Lower lobe of right lung (tissue), 2 donors: ENCODE data around the gene NDRG3. TPM values are rescaled to one million over a fixed set of nuclear protein-coding genes. Genes with fewer than 3 reads are reported as not detected.

ENCODE experiments used
- ATAC-seq, 2 donors: fragments of 200-7000 bp; cut with Tn5 transposase; one replicate each; pipeline ENCODE4 v1.9.1; 2020 to 2022; ENCODE audit warnings: mild to moderate bottlenecking in 2 of 2, moderate library complexity in 2 of 2
- DNase-seq: peaks from one replicate; pipeline ENCODE4 v3.0.0-alpha.2; 2020
- H3K27ac ChIP-seq: fragments of 200-600 bp; one replicate; pipeline ENCODE4 v1.8.0; 2022
- H3K27me3 ChIP-seq: fragments of 200-600 bp; one replicate; pipeline ENCODE4 v1.8.0; 2022; ENCODE audit warnings: low read depth
- H3K36me3 ChIP-seq: fragments of 200-600 bp; one replicate; pipeline ENCODE4 v1.8.0; 2022; ENCODE audit warnings: mild to moderate bottlenecking
- H3K4me1 ChIP-seq: fragments of 200-600 bp; one replicate; pipeline ENCODE4 v1.8.0; 2022
- H3K4me3 ChIP-seq: fragments of 200-600 bp; one replicate; pipeline ENCODE4 v1.8.0; 2022; ENCODE audit warnings: mild to moderate bottlenecking
- H3K9me3 ChIP-seq: fragments of 200-600 bp; one replicate; pipeline ENCODE4 v1.8.0; 2022
- CTCF ChIP-seq: fragments of 200-600 bp; IDR thresholded peaks from one replicate; pipeline ENCODE4 v1.8.0; 2022; ENCODE audit warnings: antibody characterized with exemption, mild to moderate bottlenecking
- intact Hi-C: fragments of 100-400 bp; cut with DNase I; formaldehyde crosslinking; loops from one replicate; pipeline ENCODE4 v1.11.0; 2022
- total RNA-seq: library from RNA; stranded (reverse); fragmentation: NEBNext Ultra II Directional; extraction: Animal tissue kit (Norgen Biotek cat#: 25700); gene quantifications from one replicate; pipeline ENCODE4 v1.2.1, GENCODE V29; 2021
- donor health status: DM: no; HTN: yes; CAD: no; lungs with severe emphysema.

Gene NDRG3
- total RNA-seq, 1 donor from 2014 or later = 30.4 TPM

DNA sequence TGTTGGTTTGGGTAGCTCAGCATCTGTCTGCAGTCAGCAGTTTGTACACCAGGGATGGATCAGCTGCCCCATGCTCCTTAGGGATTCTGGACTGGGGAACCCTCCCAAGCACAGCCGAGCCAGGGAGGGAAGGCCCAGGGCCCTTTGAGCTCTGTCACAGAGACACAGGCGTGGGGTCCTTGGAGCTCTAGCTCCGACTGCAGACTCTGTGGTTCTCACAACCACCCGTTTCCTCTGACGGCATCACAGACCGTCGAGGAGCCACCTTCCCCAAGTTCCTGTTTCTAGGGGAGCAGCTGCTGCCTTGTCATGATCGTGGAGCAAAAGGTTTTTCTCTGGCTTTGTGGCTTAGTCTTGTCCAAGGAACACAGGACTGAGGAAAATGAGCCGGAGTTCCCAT is 99.9 kb downstream of the NDRG3 start, which contains the start of gene SLA2:
Gene SLA2, minus strand, starts transcription at position 199 of the 400 bp plus-strand sequence. CDS start 4,861 bp downstream, outside the sequence.
- Histone ChIP-seq H3K4me1 (no peaks in the 10 kb centered on the region), H3K27ac (peak within 1 kb of the TSS; percentile 53), H3K36me3 (no peaks in the 10 kb centered on the region), H3K27me3 (no peaks in the 10 kb centered on the region), H3K4me3 (peak within 1 kb of the TSS; percentile 39), H3K9me3 (no peaks in the 10 kb centered on the region)
- DNase-seq = peak; percentile 52
- ATAC-seq = peak; percentile 69 to 78
- no peak for TF ChIP-seq CTCF
- intact Hi-C loops = no loop called here

DNA sequence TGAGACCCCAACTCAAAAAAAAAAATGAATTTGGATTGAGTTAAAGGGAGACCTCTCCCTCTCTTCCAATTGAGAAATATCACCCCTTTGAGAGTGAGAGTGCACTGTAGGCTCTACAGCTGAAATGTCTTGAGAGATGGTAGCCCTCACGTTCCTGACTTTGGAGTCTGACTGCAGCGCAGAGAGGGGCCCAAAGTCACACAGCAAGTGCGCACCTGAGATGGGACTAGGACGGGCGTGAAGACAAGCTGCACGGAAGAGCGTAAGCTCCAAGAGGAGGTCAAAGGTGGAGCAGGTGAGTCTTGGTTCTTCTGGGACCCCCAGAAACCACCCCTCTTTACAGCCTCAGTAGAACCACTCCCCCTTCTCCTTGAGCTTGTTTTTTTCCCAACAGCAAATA is 100.5 kb downstream of the NDRG3 start:
- peak overlapping the region; percentile 39 for H3K4me3 ChIP-seq
- intact Hi-C loops = no loop called here

GRCh38 chr20:36644706-36645095 is 101.2 kb downstream of the NDRG3 start:
- Histone ChIP-seq H3K4me3 (peak overlapping the region; percentile 39), H3K27ac (no peak overlapping the region)
- no peak for ATAC-seq

More for the DNA sequence above, 100.5 kb downstream of the NDRG3 start:
- DNase-seq = no peak
- no peaks in the 10 kb centered on the region for H3K27me3 ChIP-seq
- no peaks in the 10 kb centered on the region for H3K36me3 ChIP-seq
- peak overlapping the region; percentile 53 for H3K27ac ChIP-seq
- H3K4me1 ChIP-seq = no peaks in the 10 kb centered on the region
- no peak for TF ChIP-seq CTCF
- ATAC-seq = peak in 1 of 2 donors; percentile 28
- H3K9me3 ChIP-seq = no peaks in the 10 kb centered on the region

DNA sequence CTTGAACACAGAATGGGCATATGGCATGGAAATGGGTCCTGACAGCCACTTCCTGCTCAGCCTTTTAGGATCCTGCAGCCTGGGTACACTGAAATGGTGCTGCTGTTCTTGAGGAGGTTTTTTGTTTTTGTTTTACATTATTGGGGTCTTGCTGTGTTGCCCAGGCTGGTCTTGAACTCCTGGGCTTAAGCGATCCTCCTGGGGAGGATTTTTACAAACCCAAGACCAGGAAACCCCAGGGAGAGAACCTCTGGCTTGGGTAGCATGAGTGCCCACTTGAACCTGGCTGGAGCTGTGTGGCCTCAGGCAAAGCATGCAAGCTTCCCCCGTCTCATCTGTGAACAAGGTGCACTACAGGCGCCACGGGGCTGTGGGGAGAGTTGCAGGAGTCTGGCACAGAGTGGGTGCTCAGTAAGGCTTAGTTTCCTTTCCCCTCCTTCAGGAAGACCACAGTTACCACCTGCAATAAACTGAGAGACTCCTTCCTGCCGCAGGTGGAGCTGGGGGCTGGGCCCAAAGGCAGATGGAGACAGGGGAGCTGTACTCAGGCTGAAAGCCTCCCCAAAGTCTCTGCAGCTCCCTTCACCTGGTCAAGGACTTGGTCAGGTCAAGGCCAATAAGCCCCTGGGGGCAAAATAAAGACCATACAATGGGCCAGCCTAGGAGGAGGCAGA is 101.7 kb downstream of the NDRG3 start:
- H3K27ac ChIP-seq = no peak overlapping the region
- TF ChIP-seq CTCF = no peak
- no peaks in the 10 kb centered on the region for H3K4me1 ChIP-seq
- no peaks in the 10 kb centered on the region for H3K36me3 ChIP-seq
- intact Hi-C loops = no loop called here
- peak overlapping the region; percentile 39 for H3K4me3 ChIP-seq
- peak; percentile 34 to 35 for ATAC-seq
- DNase-seq = no peak
- no peaks in the 10 kb centered on the region for H3K9me3 ChIP-seq
- no peaks in the 10 kb centered on the region for H3K27me3 ChIP-seq

More at GRCh38 chr20:36644706-36645095, 101.2 kb downstream of the NDRG3 start:
- Histone ChIP-seq H3K4me1 (no peaks in the 10 kb centered on the region), H3K9me3 (no peaks in the 10 kb centered on the region), H3K27me3 (no peaks in the 10 kb centered on the region), H3K36me3 (no peaks in the 10 kb centered on the region)
- no peak for TF ChIP-seq CTCF
- no peak for DNase-seq
- intact Hi-C loops = no loop called here

DNA sequence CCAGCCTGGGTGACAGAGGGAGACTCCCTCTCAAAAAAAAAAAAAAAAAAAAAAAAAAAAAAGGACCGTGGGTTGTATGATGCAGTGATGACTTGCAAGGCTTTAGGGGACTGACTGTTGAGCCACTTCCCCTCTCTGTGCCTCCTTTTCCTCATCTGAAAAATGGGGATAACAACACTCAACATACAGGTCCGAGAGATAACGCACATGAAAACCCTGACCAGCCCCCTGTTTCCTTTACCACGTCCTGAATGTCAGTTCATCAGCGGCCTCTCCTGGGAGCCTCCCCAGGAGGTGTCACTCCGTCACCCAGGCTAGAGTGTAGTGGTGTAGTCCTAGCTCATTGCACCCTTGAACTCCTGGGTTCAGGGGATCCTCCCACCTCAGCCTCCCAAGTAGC is 103.8 kb downstream of the NDRG3 start:
- intact Hi-C loops = no loop called here
- no peaks in the 10 kb centered on the region for H3K27me3 ChIP-seq
- no peak for TF ChIP-seq CTCF

More for the DNA sequence above, 103.8 kb downstream of the NDRG3 start:
- Histone ChIP-seq H3K27ac (no peak overlapping the region), H3K9me3 (no peaks in the 10 kb centered on the region), H3K4me3 (no peak overlapping the region), H3K36me3 (no peaks in the 10 kb centered on the region), H3K4me1 (no peaks in the 10 kb centered on the region)
- ATAC-seq = no peak
- DNase-seq = no peak
